Mesendoderm (in vitro differentiated cells): ENCODE measurements around the gene NR3C1.

ENCODE experiments used
- DNase-seq: peaks from one replicate; pipeline ENCODE4 v3.0.0; 2013
- H2AK5ac ChIP-seq: 2 replicates; pipeline ENCODE4 v1.6.1; 2013; ENCODE audit warnings: low read length, inconsistent platforms
- H2BK120ac ChIP-seq: 2 replicates; pipeline ENCODE4 v1.6.1; 2013; ENCODE audit warnings: low read depth, mild to moderate bottlenecking, low read length, moderate library complexity, mixed read lengths
- H2BK15ac ChIP-seq: replicated peaks from 2 replicates; pipeline ENCODE4 v1.6.1; 2013; ENCODE audit warnings: low read depth, mild to moderate bottlenecking, moderate library complexity
- H2BK5ac ChIP-seq: 2 replicates; pipeline ENCODE4 v1.6.1; 2013; ENCODE audit warnings: low read length, inconsistent platforms
- H3K18ac ChIP-seq: 2 replicates; pipeline ENCODE4 v1.6.1; 2013; ENCODE audit warnings: mild to moderate bottlenecking, low read length, mixed read lengths
- H3K23ac ChIP-seq: one replicate; pipeline ENCODE4 v1.6.1; 2013; ENCODE audit warnings: low read length
- H3K27ac ChIP-seq: 2 replicates; pipeline ENCODE4 v1.5.1; 2013; ENCODE audit warnings: low read depth, mild to moderate bottlenecking, inconsistent platforms, low read length, moderate library complexity
- H3K27me3 ChIP-seq: 2 replicates; pipeline ENCODE4 v1.6.1; 2013; ENCODE audit warnings: low read length, control low read depth, mild to moderate bottlenecking, inconsistent platforms; ENCODE audit not compliant: insufficient read depth, poor library complexity
- H3K36me3 ChIP-seq: 2 replicates; pipeline ENCODE4 v1.6.1; 2013; ENCODE audit warnings: low read length, inconsistent platforms; ENCODE audit not compliant: control insufficient read depth, insufficient read depth
- H3K4ac ChIP-seq: one replicate; pipeline ENCODE4 v1.6.1; 2013; ENCODE audit warnings: low read depth, mild to moderate bottlenecking, low read length, moderate library complexity
- H3K4me1 ChIP-seq: 2 replicates; pipeline ENCODE4 v1.6.1; 2013; ENCODE audit warnings: low read depth, low read length, inconsistent platforms; ENCODE audit not compliant: control insufficient read depth
- H3K4me2 ChIP-seq: 2 replicates; pipeline ENCODE4 v1.6.1; 2013; ENCODE audit warnings: low read length
- H3K4me3 ChIP-seq: 2 replicates; pipeline ENCODE4 v1.5.1; 2013; ENCODE audit warnings: mild to moderate bottlenecking, low read length
- H3K56ac ChIP-seq: one replicate; pipeline ENCODE4 v1.6.1; 2013; ENCODE audit warnings: low read length
- H3K79me1 ChIP-seq: 2 replicates; pipeline ENCODE4 v1.6.1; 2013; ENCODE audit warnings: low read length, inconsistent platforms
- H3K79me2 ChIP-seq: 2 replicates; pipeline ENCODE4 v1.6.1; 2013; ENCODE audit warnings: mild to moderate bottlenecking, low read length; ENCODE audit not compliant: control insufficient read depth, insufficient read depth
- H3K9ac ChIP-seq: 2 replicates; pipeline ENCODE4 v1.6.1; 2013; ENCODE audit warnings: low read length, inconsistent platforms
- H4K5ac ChIP-seq: one replicate; pipeline ENCODE4 v1.6.1; 2013; ENCODE audit warnings: low read length
- H4K8ac ChIP-seq: one replicate; pipeline ENCODE4 v1.6.1; 2013; ENCODE audit warnings: low read depth, mild to moderate bottlenecking, control low read depth, low read length, moderate library complexity
- WGBS: extraction: QIAGEN DNeasy Blood & Tissue Kit; methylation state at CpG from one replicate; pipeline ENCODE4 v1.1.7; 2013; ENCODE audit warnings: low lambda C conversion rate, missing lambda C conversion rate; ENCODE audit not compliant: insufficient coverage; ENCODE audit errors: extremely low coverage; 5-methylcytosine and 5-hydroxymethylcytosine counted together

NR3C1 gene

GRCh38 chr5:143418140-143418866, 14.8 kb upstream of the NR3C1 start:
- no peaks in the 10 kb centered on the region for H3K79me2 ChIP-seq
- no peak overlapping the region for H3K23ac ChIP-seq
- H3K18ac ChIP-seq = no peak overlapping the region
- H2BK120ac ChIP-seq = no peak overlapping the region
- H3K27ac ChIP-seq = no peak overlapping the region
- no peaks in the 10 kb centered on the region for H3K27me3 ChIP-seq
- no peak overlapping the region for H3K4me3 ChIP-seq
- H3K4me1 ChIP-seq = no peaks in the 10 kb centered on the region
- H2BK15ac ChIP-seq = no peak overlapping the region
- H4K5ac ChIP-seq = no peak overlapping the region
- H3K4ac ChIP-seq = no peak overlapping the region
- no peak for DNase-seq
- H3K36me3 ChIP-seq = no peaks in the 10 kb centered on the region
- no peak overlapping the region for H4K8ac ChIP-seq
- no peak overlapping the region for H2AK5ac ChIP-seq
- H3K79me1 ChIP-seq = no peaks in the 10 kb centered on the region
- no CpG with 5 or more reads among the region's 2 CpGs for WGBS
- no peak overlapping the region for H2BK5ac ChIP-seq
- no peak overlapping the region for H3K9ac ChIP-seq
- no peak overlapping the region for H3K4me2 ChIP-seq
- no peak overlapping the region for H3K56ac ChIP-seq

GRCh38 chr5:143417503-143418139, 14.1 kb upstream of the NR3C1 start:
- no peak overlapping the region for H3K56ac ChIP-seq
- no peak overlapping the region for H2BK15ac ChIP-seq
- H4K8ac ChIP-seq = no peak overlapping the region
- no peaks in the 10 kb centered on the region for H3K79me1 ChIP-seq
- no peak overlapping the region for H2AK5ac ChIP-seq
- no peak for DNase-seq
- no peaks in the 10 kb centered on the region for H3K36me3 ChIP-seq
- no peaks in the 10 kb centered on the region for H3K79me2 ChIP-seq
- H3K4ac ChIP-seq = no peak overlapping the region
- no peaks in the 10 kb centered on the region for H3K4me1 ChIP-seq
- no peak overlapping the region for H3K9ac ChIP-seq
- H4K5ac ChIP-seq = no peak overlapping the region
- no peaks in the 10 kb centered on the region for H3K27me3 ChIP-seq
- no peak overlapping the region for H3K4me2 ChIP-seq
- H3K4me3 ChIP-seq = no peak overlapping the region
- H2BK5ac ChIP-seq = no peak overlapping the region
- no peak overlapping the region for H3K23ac ChIP-seq
- H3K18ac ChIP-seq = no peak overlapping the region
- no peak overlapping the region for H2BK120ac ChIP-seq
- WGBS = no CpG with 5 or more reads among the region's 4 CpGs
- no peak overlapping the region for H3K27ac ChIP-seq

DNA sequence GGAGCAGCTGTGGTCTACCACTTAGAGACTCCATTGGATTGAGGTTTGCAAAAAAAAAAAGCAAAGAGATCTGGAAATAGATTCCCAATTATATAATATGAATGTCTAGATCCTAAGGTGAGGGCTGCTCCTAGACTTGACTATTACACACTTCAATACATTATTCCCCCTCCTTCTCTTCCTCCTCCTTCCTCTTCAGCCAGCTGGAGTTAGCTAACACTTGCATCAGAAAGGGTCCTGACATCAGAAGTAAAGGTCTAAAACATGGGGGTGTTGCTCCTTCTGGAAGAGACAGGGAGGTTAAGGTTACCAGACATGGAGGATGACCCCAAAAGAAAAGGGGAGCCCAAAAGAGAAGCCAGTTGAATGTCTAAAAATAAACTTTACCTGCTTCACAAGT, 12.9 kb upstream of the NR3C1 start:
- no peak overlapping the region for H3K9ac ChIP-seq
- H3K56ac ChIP-seq = no peak overlapping the region
- no peaks in the 10 kb centered on the region for H3K27me3 ChIP-seq
- no peak overlapping the region for H3K23ac ChIP-seq
- H3K4me3 ChIP-seq = no peak overlapping the region
- no peak for DNase-seq
- no peaks in the 10 kb centered on the region for H3K79me2 ChIP-seq
- H2BK15ac ChIP-seq = no peak overlapping the region
- no peak overlapping the region for H3K18ac ChIP-seq
- no peaks in the 10 kb centered on the region for H3K4me1 ChIP-seq
- no peak overlapping the region for H2BK5ac ChIP-seq
- no peak overlapping the region for H3K4ac ChIP-seq
- H3K79me1 ChIP-seq = no peaks in the 10 kb centered on the region
- H3K36me3 ChIP-seq = no peaks in the 10 kb centered on the region
- no peak overlapping the region for H4K5ac ChIP-seq
- H2BK120ac ChIP-seq = no peak overlapping the region
- no peak overlapping the region for H3K27ac ChIP-seq
- H3K4me2 ChIP-seq = no peak overlapping the region
- no peak overlapping the region for H2AK5ac ChIP-seq
- H4K8ac ChIP-seq = no peak overlapping the region

DNA sequence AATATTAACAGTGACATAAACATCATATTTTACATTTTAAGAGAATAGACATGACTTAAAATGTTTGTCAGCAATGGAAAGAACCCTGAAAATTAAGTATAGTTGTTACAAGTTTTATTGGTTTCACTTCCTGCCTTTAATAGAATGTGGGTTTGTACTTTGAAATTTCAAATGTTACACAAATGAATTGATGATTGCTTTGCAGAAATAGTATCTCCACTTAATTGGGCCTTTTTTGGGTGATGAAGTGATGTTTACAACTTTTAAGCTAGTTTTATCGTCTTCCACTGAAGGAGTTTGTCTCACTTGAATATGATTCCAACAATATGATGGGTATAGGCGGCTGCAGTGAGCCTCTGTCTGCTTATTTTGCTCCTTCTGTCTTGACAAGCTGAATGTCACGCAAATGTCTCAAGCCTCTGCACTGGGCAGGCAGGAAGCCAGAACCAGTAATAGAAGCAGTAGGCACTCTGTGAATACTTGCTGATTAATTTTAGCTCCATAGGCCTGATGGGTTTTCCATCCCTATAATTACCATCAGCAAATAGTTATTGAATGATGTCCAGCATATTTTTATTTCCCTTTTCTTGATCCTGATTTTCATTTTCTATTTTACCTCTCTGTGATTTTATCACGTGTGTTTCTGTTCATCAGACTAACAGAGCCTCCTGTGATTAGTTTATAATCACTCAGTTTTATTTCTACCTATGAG, 10.6 kb upstream of the NR3C1 start:
- Histone ChIP-seq H3K18ac (no peak overlapping the region), H2BK15ac (no peak overlapping the region), H3K56ac (no peak overlapping the region), H3K9ac (no peak overlapping the region), H3K4me1 (no peaks in the 10 kb centered on the region), H2BK120ac (no peak overlapping the region), H3K79me1 (no peaks in the 10 kb centered on the region), H3K4ac (no peak overlapping the region), H3K27me3 (no peaks in the 10 kb centered on the region), H3K79me2 (no peaks in the 10 kb centered on the region), H3K36me3 (no peaks in the 10 kb centered on the region), H3K4me2 (no peak overlapping the region), H4K8ac (no peak overlapping the region), H2AK5ac (no peak overlapping the region), H3K4me3 (no peak overlapping the region), H3K23ac (no peak overlapping the region), H4K5ac (no peak overlapping the region), H3K27ac (no peak overlapping the region), H2BK5ac (no peak overlapping the region)
- DNase-seq = no peak
- no CpG with 5 or more reads among the region's 4 CpGs for WGBS

- Histone ChIP-seq H2BK120ac (no peak overlapping the region), H3K79me2 (no peaks in the 10 kb centered on the region), H3K56ac (no peak overlapping the region), H3K27me3 (no peaks in the 10 kb centered on the region), H2BK5ac (no peak overlapping the region), H3K23ac (no peak overlapping the region), H3K4ac (no peak overlapping the region), H3K4me3 (no peak overlapping the region), H2BK15ac (no peak overlapping the region), H3K18ac (no peak overlapping the region), H3K9ac (no peak overlapping the region), H3K27ac (no peak overlapping the region), H3K4me1 (no peaks in the 10 kb centered on the region), H4K5ac (no peak overlapping the region), H3K79me1 (no peaks in the 10 kb centered on the region), H2AK5ac (no peak overlapping the region), H4K8ac (no peak overlapping the region), H3K4me2 (no peak overlapping the region), H3K36me3 (no peaks in the 10 kb centered on the region)
- DNase-seq = no peak
- no CpG with 5 or more reads among the region's 2 CpGs for WGBS
These were observed 9.3 kb upstream of the NR3C1 start for GRCh38 chr5:143412661-143413342.
